Measurements from ENCODE around the gene CFAP161.

- no peak for TF ChIP-seq POLR2A (IDR thresholded peaks at IDR 0.05; ENCODE audit: low read depth, low read length)
- TF ChIP-seq POLR2AphosphoS5 (IDR thresholded peaks at IDR 0.05; ENCODE audit: low read depth, low read length), result no peak
- TF ChIP-seq TAF1 (IDR thresholded peaks at IDR 0.05; ENCODE audit: low read depth, low read length), result no peak
- TF ChIP-seq POU2F2 (IDR thresholded peaks at IDR 0.05; ENCODE audit: low read depth, low read length), result no peak
- TF ChIP-seq PAX5 (IDR thresholded peaks at IDR 0.05; ENCODE audit: insufficient read depth, low read length, severe bottlenecking), result no peak
Observed at GRCh38 chr15:81190922-81191507, 56.9 kb downstream of the CFAP161 start.
